Activated CD8-positive, alpha-beta T cell treated with anti-CD3 and anti-CD28 coated beads for 36 hours (primary cell): ENCODE measurements around the gene FARP1. TPM values are rescaled to one million over a fixed set of nuclear protein-coding genes. Genes with fewer than 3 reads are reported as not detected.

Experiments used
- ATAC-seq: fragments of 200-7000 bp; cut with Tn5 transposase; one replicate; pipeline ENCODE4 v1.10.0; 2021; ENCODE audit warnings: mild to moderate bottlenecking, moderate library complexity
- CTCF ChIA-PET: fragments of 350-600 bp; sonication (Branson Sonifier 250); formaldehyde crosslinking; loops from one replicate; lab custom pipeline; 2021; ENCODE audit warnings: antibody characterized with exemption; lab: Charles Lee
- POLR2A ChIA-PET: fragments of 350-600 bp; sonication (Branson Sonifier 250); formaldehyde crosslinking; loops from one replicate; lab custom pipeline; 2021; ENCODE audit warnings: antibody characterized with exemption; lab: Charles Lee
- DNase-seq: peaks from one replicate; pipeline ENCODE4 v3.0.0-alpha.2; 2020
- H3K27ac Mint-ChIP-seq: one replicate; pipeline ENCODE4 v1.8.0; 2021; ENCODE audit warnings: mild to moderate bottlenecking, mixed read lengths
- H3K27me3 Mint-ChIP-seq: one replicate; pipeline ENCODE4 v1.8.0; 2021; ENCODE audit warnings: mixed read lengths
- H3K36me3 Mint-ChIP-seq: one replicate; pipeline ENCODE4 v1.8.0; 2021; ENCODE audit warnings: low read depth, mixed read lengths
- H3K4me1 Mint-ChIP-seq: one replicate; pipeline ENCODE4 v1.8.0; 2021; ENCODE audit warnings: low read depth, mixed read lengths
- H3K4me3 Mint-ChIP-seq: one replicate; pipeline ENCODE4 v1.8.0; 2021; ENCODE audit warnings: mild to moderate bottlenecking, moderate library complexity, mixed read lengths
- H3K9me3 Mint-ChIP-seq: one replicate; pipeline ENCODE4 v1.8.0; 2021; ENCODE audit warnings: mixed read lengths
- intact Hi-C: fragments of 100-400 bp; cut with micrococcal nuclease; formaldehyde crosslinking; loops from one replicate; pipeline ENCODE4 v1.10.0; 2022
- total RNA-seq, 2 experiments: library from RNA; stranded (reverse); gene quantifications; one replicate each; pipeline ENCODE4 v1.2.3, GENCODE V29; 2021
- TF ChIP-seq, protein P1 (sequence below): fragments of 200-600 bp; IDR thresholded peaks from one replicate; pipeline ENCODE4 v1.8.0; 2022; ENCODE audit warnings: antibody characterized with exemption, mild to moderate bottlenecking

The FARP1 gene
- total RNA-seq, 2 experiments from 2014 or later, result 0.27 to 0.43 TPM

GRCh38 chr13:98490195-98490836, 347.4 kb downstream of the FARP1 start:
- Mint-ChIP-seq H3K36me3 (peaks cover 13% of the 10 kb centered on the region), H3K4me3 (no peak overlapping the region), H3K27me3 (no peaks in the 10 kb centered on the region), H3K4me1 (peaks cover 66% of the 10 kb centered on the region), H3K27ac (no peak overlapping the region), H3K9me3 (no peaks in the 10 kb centered on the region)
- intact Hi-C loops, result no loop called here
- ChIA-PET CTCF (interaction anchor here (1.0 to 2.0 kb wide), 2 partner anchors 45 to 163 kb away, joined by 3 to 7 read pairs; no protein-coding TSS in a partner anchor), POLR2A (interaction anchor here (1.3 kb wide), 1 partner anchor 24 kb away, joined by 3 read pairs; no protein-coding TSS in a partner anchor)
- no peak for ATAC-seq
- DNase-seq, result no peak
- TF ChIP-seq, protein P1, sequence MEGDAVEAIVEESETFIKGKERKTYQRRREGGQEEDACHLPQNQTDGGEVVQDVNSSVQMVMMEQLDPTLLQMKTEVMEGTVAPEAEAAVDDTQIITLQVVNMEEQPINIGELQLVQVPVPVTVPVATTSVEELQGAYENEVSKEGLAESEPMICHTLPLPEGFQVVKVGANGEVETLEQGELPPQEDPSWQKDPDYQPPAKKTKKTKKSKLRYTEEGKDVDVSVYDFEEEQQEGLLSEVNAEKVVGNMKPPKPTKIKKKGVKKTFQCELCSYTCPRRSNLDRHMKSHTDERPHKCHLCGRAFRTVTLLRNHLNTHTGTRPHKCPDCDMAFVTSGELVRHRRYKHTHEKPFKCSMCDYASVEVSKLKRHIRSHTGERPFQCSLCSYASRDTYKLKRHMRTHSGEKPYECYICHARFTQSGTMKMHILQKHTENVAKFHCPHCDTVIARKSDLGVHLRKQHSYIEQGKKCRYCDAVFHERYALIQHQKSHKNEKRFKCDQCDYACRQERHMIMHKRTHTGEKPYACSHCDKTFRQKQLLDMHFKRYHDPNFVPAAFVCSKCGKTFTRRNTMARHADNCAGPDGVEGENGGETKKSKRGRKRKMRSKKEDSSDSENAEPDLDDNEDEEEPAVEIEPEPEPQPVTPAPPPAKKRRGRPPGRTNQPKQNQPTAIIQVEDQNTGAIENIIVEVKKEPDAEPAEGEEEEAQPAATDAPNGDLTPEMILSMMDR, result no peak

DNA sequence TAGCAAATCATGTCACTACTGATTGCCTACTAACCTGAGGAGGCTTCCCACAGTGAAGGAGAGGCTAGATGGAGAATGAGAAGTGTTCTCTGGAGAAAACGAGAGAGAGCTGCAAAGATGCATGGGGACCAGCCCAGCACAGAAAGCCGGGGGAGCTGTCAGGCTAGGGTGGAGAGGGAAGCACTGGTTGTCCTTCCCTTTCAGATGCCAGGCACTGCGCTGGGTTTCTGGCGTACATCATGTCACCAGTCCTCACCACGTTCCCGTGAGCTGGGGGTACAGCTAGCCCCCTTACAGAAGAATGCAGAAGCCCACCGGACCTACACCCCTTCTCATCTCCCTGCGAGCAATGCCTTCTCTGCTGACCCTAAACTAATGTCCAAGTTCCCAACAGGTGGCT, 348.0 kb downstream of the FARP1 start:
- POLR2A ChIA-PET, result interaction anchor here (0.6 kb wide), 1 partner anchor 141 kb away, joined by 5 read pairs; no protein-coding TSS in a partner anchor
- no peak overlapping the region for H3K4me3 Mint-ChIP-seq
- H3K27me3 Mint-ChIP-seq, result no peaks in the 10 kb centered on the region
- intact Hi-C loops, result no loop called here
- ATAC-seq (no peak), DNase-seq (no peak)
- peaks cover 63% of the 10 kb centered on the region for H3K4me1 Mint-ChIP-seq
- H3K27ac Mint-ChIP-seq, result no peak overlapping the region
- H3K36me3 Mint-ChIP-seq, result peaks cover 13% of the 10 kb centered on the region
- CTCF ChIA-PET, result interaction anchor here (2.0 kb wide), 1 partner anchor 162 kb away, joined by 7 read pairs; no protein-coding TSS in a partner anchor
- TF ChIP-seq, protein P1, result no peak
- no peaks in the 10 kb centered on the region for H3K9me3 Mint-ChIP-seq

DNA sequence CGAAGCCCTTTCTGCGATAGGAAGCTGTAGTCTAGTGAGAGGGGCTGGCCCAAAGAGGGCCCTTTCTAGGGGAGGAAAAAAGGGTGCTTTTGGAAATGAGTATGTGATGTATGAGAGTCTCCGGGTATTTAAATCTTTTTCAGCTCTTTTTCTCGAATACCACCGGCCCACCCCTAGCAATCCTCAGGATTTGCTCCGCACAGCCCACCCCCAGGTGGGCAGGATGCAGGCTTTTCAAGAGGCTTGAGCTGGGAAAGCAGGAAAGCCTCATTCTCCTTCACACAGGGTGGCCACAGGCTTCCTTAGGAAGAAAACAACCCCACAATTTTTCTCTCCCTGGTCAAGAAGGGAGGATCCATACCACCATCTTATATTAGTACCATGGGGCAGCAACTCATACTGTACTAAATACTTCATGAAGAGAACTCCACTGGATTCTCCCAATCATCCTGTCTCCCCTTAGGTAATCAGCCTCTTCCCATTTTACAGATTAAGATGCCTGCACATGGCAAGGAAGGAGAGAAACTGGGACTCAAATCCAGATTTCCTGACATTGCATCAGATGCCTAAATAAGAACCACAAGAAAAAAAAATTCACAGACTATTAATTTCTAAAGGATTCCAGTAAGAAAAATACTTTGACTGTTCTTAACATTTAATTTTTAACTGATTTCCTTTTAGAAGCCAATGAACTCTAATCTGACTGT, 349.6 kb downstream of the FARP1 start:
- DNase-seq (no peak), ATAC-seq (no peak)
- Mint-ChIP-seq H3K27ac (no peak overlapping the region), H3K36me3 (peaks cover 13% of the 10 kb centered on the region), H3K9me3 (no peaks in the 10 kb centered on the region), H3K4me1 (peaks cover 67% of the 10 kb centered on the region), H3K27me3 (no peaks in the 10 kb centered on the region), H3K4me3 (no peak overlapping the region)
- POLR2A ChIA-PET, result no interaction called here
- CTCF ChIA-PET, result no interaction called here
- intact Hi-C loops, result no loop called here
- TF ChIP-seq, protein P1, result no peak

DNA sequence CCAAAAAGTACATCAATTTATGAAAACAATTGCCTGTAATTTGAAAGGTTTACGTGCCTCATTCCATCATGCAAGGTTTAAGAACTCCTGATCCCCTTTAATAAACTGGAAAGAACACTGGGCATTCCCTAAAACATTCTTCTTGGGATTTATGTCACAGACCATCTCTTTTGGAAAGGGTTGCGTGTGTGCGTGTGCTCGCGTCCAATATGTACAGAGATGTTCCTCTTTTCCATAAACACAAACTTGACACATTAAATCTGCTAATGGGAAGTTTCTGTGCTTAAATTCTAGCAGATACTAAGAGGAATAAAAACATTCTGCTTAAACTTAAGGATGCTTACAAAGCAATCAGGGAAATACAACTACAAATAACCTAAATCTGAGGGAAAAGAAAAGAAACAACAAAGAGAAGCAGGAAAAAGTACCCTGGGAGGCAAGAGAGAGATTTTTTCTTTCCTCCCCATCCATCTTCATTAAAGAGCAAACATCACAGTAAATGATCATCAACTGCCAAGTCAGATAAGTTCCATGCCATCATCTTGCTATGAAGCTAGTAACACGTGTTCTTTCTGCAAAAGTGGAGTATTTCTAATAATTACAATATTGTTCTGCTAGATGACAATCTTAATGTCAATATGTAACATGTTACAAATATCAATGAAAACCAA, 350.3 kb downstream of the FARP1 start:
- H3K27me3 Mint-ChIP-seq, result no peaks in the 10 kb centered on the region
- no peak for ATAC-seq
- intact Hi-C loops, result no loop called here

More for the DNA sequence above, 350.3 kb downstream of the FARP1 start:
- Mint-ChIP-seq H3K36me3 (peaks cover 13% of the 10 kb centered on the region), H3K27ac (peak overlapping the region; percentile 1), H3K4me1 (peaks cover 66% of the 10 kb centered on the region), H3K4me3 (no peak overlapping the region), H3K9me3 (no peaks in the 10 kb centered on the region)
- ChIA-PET POLR2A (no interaction called here), CTCF (no interaction called here)
- TF ChIP-seq, protein P1, result no peak
- DNase-seq, result no peak
